ENCODE results near the gene EYA4.

GRCh38 chr6:133227344-133227743 is 13.8 kb upstream of the EYA4 start:
- TF ChIP-seq ZSCAN18 (CRISPR knock-in tag; IDR thresholded peaks at IDR 0.05) (no peak), TCF7 (CRISPR knock-in tag; IDR thresholded peaks at IDR 0.05; ENCODE audit: low read depth) (no peak), JAZF1 (CRISPR knock-in tag; IDR thresholded peaks at IDR 0.05) (no peak), CTCF (IDR thresholded peaks at IDR 0.05) (no peak), ERG (CRISPR knock-in tag; IDR thresholded peaks at IDR 0.05) (no peak), USF1 (CRISPR knock-in tag; IDR thresholded peaks at IDR 0.05) (no peak), ZNF121 (CRISPR knock-in tag; IDR thresholded peaks at IDR 0.05) (no peak), ATF2 (CRISPR knock-in tag; IDR thresholded peaks at IDR 0.05; ENCODE audit: borderline replicate concordance, low read depth) (no peak), E2F1 (CRISPR knock-in tag; IDR thresholded peaks at IDR 0.05) (no peak)
